Bronchial epithelial cell (primary cell): ENCODE results near the gene SH3RF2. TPM values are rescaled to one million over a fixed set of nuclear protein-coding genes. Genes with fewer than 3 reads are reported as not detected.
"Not testable (repeated sequence)": the region's sequence is repeated elsewhere in the genome, so short reads cannot be mapped to it uniquely, and the experiment has no call there.

Experiments
- DNase-seq: peaks from one replicate; pipeline ENCODE4 v3.0.0-alpha.2; 2010; ENCODE audit warnings: low read depth
- FAIRE-seq: peaks from 2 replicates; lab custom pipeline; 2011; peaks lifted over from hg19 to GRCh38; lab: Jason Lieb, UNC
- H3K27me3 ChIP-seq: 2 replicates; pipeline ENCODE4 v1.5.1; 2011; ENCODE audit warnings: low read length; ENCODE audit not compliant: control insufficient read depth, insufficient read depth
- H3K36me3 ChIP-seq: 2 replicates; pipeline ENCODE4 v1.5.1; 2011; ENCODE audit warnings: low read length; ENCODE audit not compliant: control insufficient read depth, insufficient read depth
- H3K4me3 ChIP-seq: 2 replicates; pipeline ENCODE4 v1.5.1; 2011; ENCODE audit warnings: mild to moderate bottlenecking, low read depth, low read length, control low read depth
- total RNA-seq: library from RNA; depleted of rRNA; stranded (reverse); fragments of >200 nt; gene quantifications from 2 replicates; pipeline ENCODE4 v1.2.1, GENCODE V29; 2014
- TF ChIP-seq, protein P1 (sequence below): IDR thresholded peaks from 2 replicates; pipeline ENCODE4 v1.5.1; 2011; ENCODE audit warnings: mild to moderate bottlenecking, moderate library complexity, low read length, control low read depth, inconsistent platforms; ENCODE audit not compliant: insufficient read depth, severe bottlenecking

Gene SH3RF2
- total RNA-seq, 1 donor from 2014 or later: 3.7 TPM

DNA sequence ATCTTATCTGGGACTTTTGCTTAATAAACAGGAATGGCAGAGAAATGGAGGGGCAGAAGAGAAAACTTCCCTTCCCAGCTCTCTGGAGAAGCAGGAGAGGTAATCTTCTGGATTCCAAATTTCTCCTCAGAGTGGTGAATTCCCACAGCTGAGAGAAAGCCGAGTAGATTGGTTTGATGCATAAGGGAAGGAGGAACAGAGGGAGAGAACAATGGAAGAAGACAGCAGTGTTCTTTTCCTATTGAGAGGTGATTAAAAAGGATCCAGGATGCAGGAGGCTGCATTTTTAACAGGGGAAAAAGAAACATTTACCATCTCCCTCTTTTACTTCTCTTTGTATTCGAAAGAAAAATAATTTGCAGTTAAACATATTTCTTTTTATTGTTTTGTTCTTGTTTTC, 13.1 kb downstream of the SH3RF2 start:
- no peak overlapping the region for H3K4me3 ChIP-seq
- H3K27me3 ChIP-seq: no peaks in the 10 kb centered on the region
- H3K36me3 ChIP-seq: peaks cover 2% of the 10 kb centered on the region
- FAIRE-seq (no peak), DNase-seq (no peak)
- TF ChIP-seq, protein P1, sequence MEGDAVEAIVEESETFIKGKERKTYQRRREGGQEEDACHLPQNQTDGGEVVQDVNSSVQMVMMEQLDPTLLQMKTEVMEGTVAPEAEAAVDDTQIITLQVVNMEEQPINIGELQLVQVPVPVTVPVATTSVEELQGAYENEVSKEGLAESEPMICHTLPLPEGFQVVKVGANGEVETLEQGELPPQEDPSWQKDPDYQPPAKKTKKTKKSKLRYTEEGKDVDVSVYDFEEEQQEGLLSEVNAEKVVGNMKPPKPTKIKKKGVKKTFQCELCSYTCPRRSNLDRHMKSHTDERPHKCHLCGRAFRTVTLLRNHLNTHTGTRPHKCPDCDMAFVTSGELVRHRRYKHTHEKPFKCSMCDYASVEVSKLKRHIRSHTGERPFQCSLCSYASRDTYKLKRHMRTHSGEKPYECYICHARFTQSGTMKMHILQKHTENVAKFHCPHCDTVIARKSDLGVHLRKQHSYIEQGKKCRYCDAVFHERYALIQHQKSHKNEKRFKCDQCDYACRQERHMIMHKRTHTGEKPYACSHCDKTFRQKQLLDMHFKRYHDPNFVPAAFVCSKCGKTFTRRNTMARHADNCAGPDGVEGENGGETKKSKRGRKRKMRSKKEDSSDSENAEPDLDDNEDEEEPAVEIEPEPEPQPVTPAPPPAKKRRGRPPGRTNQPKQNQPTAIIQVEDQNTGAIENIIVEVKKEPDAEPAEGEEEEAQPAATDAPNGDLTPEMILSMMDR: no peak

GRCh38 chr5:145951071-145951470, 14.7 kb downstream of the SH3RF2 start:
- FAIRE-seq: no peak

DNA sequence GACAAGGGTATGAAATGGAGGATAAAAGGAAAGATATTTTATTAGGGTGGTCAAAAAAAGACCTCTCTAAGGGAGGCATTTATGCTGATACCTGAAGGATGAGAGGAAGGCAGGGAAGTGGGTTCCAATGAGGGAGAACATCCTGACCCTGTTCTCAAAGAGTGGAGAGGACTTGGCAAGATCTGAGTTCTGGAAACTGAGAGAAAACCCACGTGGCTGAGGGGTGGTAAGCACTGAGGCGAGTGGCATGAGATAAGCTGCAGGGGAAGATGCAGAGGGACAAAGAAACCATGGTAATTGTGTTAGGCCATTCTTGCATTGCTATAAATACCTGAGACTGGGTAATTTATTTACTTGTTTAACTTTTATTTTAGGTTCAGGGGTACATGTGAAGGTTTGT, 16.8 kb downstream of the SH3RF2 start:
- Histone ChIP-seq H3K27me3 (no peaks in the 10 kb centered on the region), H3K36me3 (peaks cover 4% of the 10 kb centered on the region), H3K4me3 (no peak overlapping the region)
- DNase-seq (no peak), FAIRE-seq (no peak)
- TF ChIP-seq, protein P1: no peak

More at GRCh38 chr5:145951071-145951470, 14.7 kb downstream of the SH3RF2 start:
- Histone ChIP-seq H3K36me3 (peaks cover 4% of the 10 kb centered on the region), H3K27me3 (no peaks in the 10 kb centered on the region), H3K4me3 (no peak overlapping the region)
- no peak for DNase-seq
- TF ChIP-seq, protein P1: no peak

DNA sequence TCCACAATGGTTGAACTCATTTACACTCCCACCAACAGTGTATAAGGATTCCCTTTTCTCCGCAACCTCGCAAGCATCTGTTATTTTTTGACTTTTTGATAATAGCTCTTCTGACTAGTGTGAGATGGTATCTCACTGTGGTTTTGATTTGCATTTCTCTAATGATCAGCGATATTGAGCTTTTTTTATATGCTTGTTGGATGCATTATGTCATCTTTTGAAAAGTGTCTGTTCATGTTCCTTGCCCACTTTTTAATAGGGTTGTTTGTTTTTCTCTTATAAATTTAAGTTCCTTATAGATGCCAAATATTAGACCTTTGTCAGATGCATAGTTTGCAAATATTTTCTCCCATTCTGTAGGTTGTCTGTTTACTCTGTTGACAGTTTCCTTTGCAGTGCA, 17.8 kb downstream of the SH3RF2 start:
- FAIRE-seq, H3K4me3 ChIP-seq, H3K27me3 ChIP-seq, DNase-seq, H3K36me3 ChIP-seq: not testable (repeated sequence)

- TF ChIP-seq, protein P1: no peak
Measured at GRCh38 chr5:145957388-145957787, 21.0 kb downstream of the SH3RF2 start.

DNA sequence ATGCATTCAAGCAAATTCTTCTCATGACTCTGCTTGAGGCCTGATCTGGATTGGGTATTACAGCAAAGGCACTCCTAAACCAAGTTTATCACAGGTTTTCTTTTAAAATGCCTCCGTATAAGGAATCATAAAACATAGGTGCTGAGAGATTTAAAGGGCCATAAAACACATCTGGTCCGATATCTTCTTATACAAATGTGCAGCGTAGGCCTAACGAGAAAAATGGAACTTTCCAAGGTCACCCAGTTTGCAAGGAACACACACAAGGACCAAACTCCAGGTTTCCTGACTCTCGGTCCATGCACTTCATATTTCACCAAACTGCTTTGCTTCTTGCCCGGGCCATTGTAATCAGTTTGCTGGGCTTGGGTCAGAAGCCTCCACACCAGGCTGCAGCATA, 22.1 kb downstream of the SH3RF2 start:
- TF ChIP-seq, protein P1: no peak
- Histone ChIP-seq H3K36me3 (peaks cover 4% of the 10 kb centered on the region), H3K27me3 (no peaks in the 10 kb centered on the region), H3K4me3 (no peak overlapping the region)
- DNase-seq: no peak
- FAIRE-seq: no peak

More at GRCh38 chr5:145957388-145957787, 21.0 kb downstream of the SH3RF2 start:
- Histone ChIP-seq H3K36me3 (peaks cover 4% of the 10 kb centered on the region), H3K27me3 (no peaks in the 10 kb centered on the region), H3K4me3 (no peak overlapping the region)
- no peak for DNase-seq
- FAIRE-seq: no peak
